Transverse colon (tissue), 4 donors: ENCODE data around the gene DCHS2. TPM values are rescaled to one million over a fixed set of nuclear protein-coding genes. Genes with fewer than 3 reads are reported as not detected.

Experiments used
- DNase-seq: peaks from one replicate; pipeline ENCODE4 v3.0.0-alpha.2; 2019
- H3K27ac ChIP-seq, 4 donors: fragments of 200-600 bp; sonication (generic); 2 replicates each; pipeline ENCODE4 v1.5.1; 2016 to 2018; ENCODE audit warnings: inconsistent platforms in 4 of 4
- H3K27me3 ChIP-seq: fragments of 200-600 bp; sonication (generic); 2 replicates; pipeline ENCODE4 v1.5.1; 2017; ENCODE audit warnings: inconsistent platforms
- H3K36me3 ChIP-seq, 4 donors: fragments of 200-600 bp; sonication (generic); 2 replicates each; pipeline ENCODE4 v1.5.1; 2017 to 2019; ENCODE audit warnings: inconsistent platforms in 4 of 4
- H3K4me1 ChIP-seq, 4 donors: fragments of 200-600 bp; sonication (generic); 2 replicates each; pipeline ENCODE4 v1.5.1; 2017 to 2020; ENCODE audit warnings: inconsistent platforms in 4 of 4
- H3K4me3 ChIP-seq, 4 donors: fragments of 200-600 bp; sonication (generic); 1 replicate in 1 of 4; 2 replicates in 3 of 4; pipeline versions ENCODE4 v1.5.1 to v1.6.1; 2017 to 2019; ENCODE audit warnings: inconsistent platforms in 4 of 4
- H3K9me3 ChIP-seq, 2 donors: fragments of 200-600 bp; sonication (generic); 2 replicates each; pipeline ENCODE4 v1.5.1; 2017 to 2019; ENCODE audit warnings: inconsistent platforms in 2 of 2
- CTCF ChIP-seq, 5 experiments: fragments of 200-600 bp in 3 of 5; fragments of 450-650 bp in 2 of 5; sonication (generic) in 3 of 5; IDR thresholded peaks; 1 replicate in 2 of 5; 2 replicates in 3 of 5; pipeline ENCODE4 v1.5.1; 2016 to 2017; ENCODE audit warnings: antibody characterized with exemption in 5 of 5, inconsistent platforms in 3 of 5, mild to moderate bottlenecking in 2 of 5, moderate library complexity in 1 of 5
- EP300 ChIP-seq: sonication (generic); formaldehyde crosslinking; IDR thresholded peaks from one replicate; pipeline ENCODE4 v1.6.1; 2017; ENCODE audit warnings: antibody characterized with exemption, low read depth
- POLR2A ChIP-seq: fragments of 450-650 bp; IDR thresholded peaks from one replicate; pipeline ENCODE4 v1.6.1; 2016; ENCODE audit warnings: antibody characterized with exemption, mild to moderate bottlenecking, moderate library complexity
- POLR2AphosphoS5 ChIP-seq, 3 donors: sonication (generic); formaldehyde crosslinking; IDR thresholded peaks; one replicate each; pipeline ENCODE4 v1.6.1; 2016; ENCODE audit warnings: antibody characterized with exemption in 3 of 3
- WGBS, 2 donors: methylation state at CpG; one replicate each; pipeline ENCODE4 v1.1.5; 2018; ENCODE audit warnings: low coverage in 1 of 2; 5-methylcytosine and 5-hydroxymethylcytosine counted together
- in situ Hi-C, 4 donors: fragments of 200-750 bp; cut with MboI; loops; one replicate each; pipeline versions ENCODE4 v1.15.0 to v1.15.1; 2017; ENCODE audit warnings: low sequenced_read_pairs in 3 of 4, low pct_ligation_motif_present in 1 of 4, low pct_unique_long_range_greater_than_20kb in 1 of 4
- intact Hi-C: fragments of 100-400 bp; cut with DNase I; formaldehyde crosslinking; loops from one replicate; pipeline ENCODE4 v1.15.1; 2023; ENCODE audit warnings: low total_unique reads
- total RNA-seq, 4 donors: library from RNA; depleted of rRNA; stranded (reverse); fragments of >200 nt; gene quantifications; one replicate each; pipeline ENCODE4 v1.1.0, GENCODE V29; 2016

The DCHS2 gene
- total RNA-seq, 4 donors from 2014 or later = 0.60 to 20.6 (median 2.9) TPM

- H3K9me3 ChIP-seq = no peaks in the 10 kb centered on the region
- H3K36me3 ChIP-seq = no peaks in the 10 kb centered on the region
- no peak overlapping the region for H3K27ac ChIP-seq
- in situ Hi-C loops (no loop called here), intact Hi-C loops (no loop called here)
- H3K4me3 ChIP-seq = no peak overlapping the region
- DNase-seq = no peak
- TF ChIP-seq CTCF (IDR thresholded peaks at IDR 0.05) (no peak), POLR2A (no peak), POLR2AphosphoS5 (IDR thresholded peaks at IDR 0.05) (no peak), EP300 (no peak)
- 43 to 52% methylated on average over 1 of the region's 1 CpG for WGBS, 2 donors
- H3K27me3 ChIP-seq = no peaks in the 10 kb centered on the region
- H3K4me1 ChIP-seq = peaks cover 0 to 4% (median 0%) of the 10 kb centered on the region in 4 donors
Measured at GRCh38 chr4:154467886-154468285, 23.7 kb downstream of the DCHS2 start.

GRCh38 chr4:154466336-154466735 is 25.3 kb downstream of the DCHS2 start:
- no peaks in the 10 kb centered on the region for H3K27me3 ChIP-seq
- no peak for DNase-seq
- no peak for TF ChIP-seq CTCF (IDR thresholded peaks at IDR 0.05)
- TF ChIP-seq POLR2A = no peak
- no peak for TF ChIP-seq POLR2AphosphoS5 (IDR thresholded peaks at IDR 0.05)
- no peak for TF ChIP-seq EP300
- H3K36me3 ChIP-seq = no peaks in the 10 kb centered on the region
- H3K27ac ChIP-seq = no peak overlapping the region
- intact Hi-C loops = no loop called here
- in situ Hi-C loops = no loop called here
- no peak overlapping the region for H3K4me3 ChIP-seq
- 86 to 92% methylated on average over 5 of the region's 5 CpGs for WGBS, 2 donors
- H3K9me3 ChIP-seq = no peaks in the 10 kb centered on the region
- no peaks in the 10 kb centered on the region for H3K4me1 ChIP-seq

- TF ChIP-seq POLR2A = no peak
- TF ChIP-seq EP300 = no peak
- TF ChIP-seq CTCF (IDR thresholded peaks at IDR 0.05) = no peak
- in situ Hi-C loops = no loop called here
- Histone ChIP-seq H3K4me1 (no peaks in the 10 kb centered on the region), H3K4me3 (no peak overlapping the region), H3K9me3 (no peaks in the 10 kb centered on the region), H3K27me3 (no peaks in the 10 kb centered on the region), H3K27ac (no peak overlapping the region), H3K36me3 (no peaks in the 10 kb centered on the region)
- intact Hi-C loops = no loop called here
- 95% methylated on average over 6 of the region's 6 CpGs; no CpG with 5 or more reads in 1 of the 2 donors for WGBS, 2 donors
- DNase-seq = no peak
Measured at GRCh38 chr4:154465085-154465484, 26.5 kb downstream of the DCHS2 start.

GRCh38 chr4:154464654-154465053 is 26.9 kb downstream of the DCHS2 start:
- in situ Hi-C loops (no loop called here), intact Hi-C loops (no loop called here)
- TF ChIP-seq POLR2A (no peak), EP300 (no peak), CTCF (IDR thresholded peaks at IDR 0.05) (no peak), POLR2AphosphoS5 (IDR thresholded peaks at IDR 0.05) (no peak)
- no peak overlapping the region for H3K4me3 ChIP-seq
- H3K4me1 ChIP-seq = no peaks in the 10 kb centered on the region
- no peaks in the 10 kb centered on the region for H3K36me3 ChIP-seq
- no peak for DNase-seq
- 73% methylated on average over 1 of the region's 1 CpG; no CpG with 5 or more reads in 1 of the 2 donors for WGBS, 2 donors
- H3K27me3 ChIP-seq = no peaks in the 10 kb centered on the region
- no peak overlapping the region for H3K27ac ChIP-seq
- H3K9me3 ChIP-seq = no peaks in the 10 kb centered on the region
